Vagina (tissue), 2 donors: Measurements from ENCODE around the gene SLC25A34. TPM values are rescaled to one million over a fixed set of nuclear protein-coding genes. Genes with fewer than 3 reads are reported as not detected.
A peak's percentile ranks its signal among the peaks of the same experiment; 100 is the strongest.

Experiments used
- DNase-seq, 2 donors: peaks; one replicate each; pipeline ENCODE4 v3.0.0-alpha.2; 2017; ENCODE audit errors: extremely low spot score in 2 of 2
- H3K27ac ChIP-seq: fragments of 200-600 bp; sonication (generic); one replicate; pipeline ENCODE4 v1.5.1; 2019
- H3K27me3 ChIP-seq: fragments of 200-600 bp; sonication (generic); one replicate; pipeline ENCODE4 v1.5.1; 2019
- H3K36me3 ChIP-seq, 2 donors: fragments of 200-600 bp; sonication (generic); one replicate each; pipeline ENCODE4 v1.5.1; 2017 to 2019
- H3K4me1 ChIP-seq: fragments of 200-600 bp; sonication (generic); one replicate; pipeline ENCODE4 v1.5.1; 2019
- H3K4me3 ChIP-seq, 2 donors: fragments of 200-600 bp; sonication (generic); 1 replicate in 1 of 2; 2 replicates in 1 of 2; pipeline ENCODE4 v1.5.1; 2016 to 2019
- H3K9me3 ChIP-seq: fragments of 200-600 bp; sonication (generic); one replicate; pipeline ENCODE4 v1.5.1; 2019
- POLR2A ChIP-seq, 2 donors: fragments of 450-650 bp; IDR thresholded peaks; one replicate each; pipeline ENCODE4 v1.6.1; 2017; ENCODE audit warnings: antibody characterized with exemption in 2 of 2, mild to moderate bottlenecking in 2 of 2, moderate library complexity in 2 of 2
- POLR2AphosphoS5 ChIP-seq, 2 donors: sonication (generic); formaldehyde crosslinking; IDR thresholded peaks; one replicate each; pipeline ENCODE4 v1.9.0; 2017; ENCODE audit warnings: antibody characterized with exemption in 2 of 2, mild to moderate bottlenecking in 2 of 2, low read depth in 1 of 2; ENCODE audit not compliant: insufficient read depth in 1 of 2
- intact Hi-C: fragments of 100-400 bp; cut with DNase I; formaldehyde crosslinking; loops from one replicate; pipeline ENCODE4 v1.15.1; 2023
- total RNA-seq: library from RNA; depleted of rRNA; stranded (reverse); fragments of >200 nt; gene quantifications from one replicate; pipeline ENCODE4 v1.2.3, GENCODE V29; 2016
- TF ChIP-seq, protein P1 (sequence below), 3 experiments: fragments of 450-650 bp in 2 of 3; fragments of 200-600 bp in 1 of 3; sonication (generic) in 1 of 3; IDR thresholded peaks; one replicate each; pipeline ENCODE4 v1.5.1; 2017 to 2019; ENCODE audit warnings: antibody characterized with exemption in 3 of 3, mild to moderate bottlenecking in 2 of 3, moderate library complexity in 2 of 3

Gene SLC25A34
- total RNA-seq, 1 donor from 2014 or later, result 3.2 TPM

DNA sequence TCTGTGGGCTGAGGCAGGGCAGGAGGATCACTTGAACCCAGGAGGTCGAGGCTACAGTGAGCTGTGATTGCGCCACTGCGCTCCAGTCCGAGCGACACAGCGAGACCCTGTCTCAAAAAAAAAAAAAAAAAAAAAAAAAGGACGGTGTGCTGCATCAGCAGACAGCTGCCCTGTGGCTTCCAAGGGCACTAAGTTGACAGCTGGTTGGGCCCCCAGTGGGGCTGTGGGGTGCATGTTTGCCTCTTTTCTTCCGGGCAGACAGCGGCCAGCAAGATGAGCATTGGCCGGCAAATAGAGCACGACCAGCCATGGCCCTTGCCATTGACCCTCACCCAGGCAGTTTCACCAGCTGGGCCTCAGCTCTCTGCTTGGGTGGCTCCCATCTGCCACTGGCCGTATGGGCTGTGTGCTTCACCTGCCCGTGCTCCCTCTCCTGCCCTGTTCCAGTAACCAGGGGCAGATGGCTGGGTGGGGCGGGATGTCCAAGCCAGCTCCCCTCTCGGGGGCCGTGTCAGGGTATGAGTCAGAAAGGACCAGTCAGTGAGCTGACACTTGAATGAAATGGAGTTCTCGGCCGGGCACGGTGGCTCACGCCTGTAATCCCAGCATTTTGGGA, 12.3 kb upstream of the SLC25A34 start:
- Histone ChIP-seq H3K27ac (no peak overlapping the region), H3K36me3 (peaks cover 0 to 82% of the 10 kb centered on the region in 2 donors), H3K27me3 (no peaks in the 10 kb centered on the region), H3K4me1 (no peaks in the 10 kb centered on the region), H3K4me3 (no peak overlapping the region), H3K9me3 (no peaks in the 10 kb centered on the region)
- TF ChIP-seq POLR2AphosphoS5 (IDR thresholded peaks at IDR 0.05; ENCODE audit: insufficient read depth in 1 of 2, low read depth in 1 of 2) (peak in 1 of 2 donors; percentile 15), POLR2A (IDR thresholded peaks at IDR 0.05) (no peak)
- no peak for DNase-seq
- intact Hi-C loops, result no loop called here

GRCh38 chr1:15724949-15725880, 10.8 kb upstream of the SLC25A34 start:
- Histone ChIP-seq H3K4me3 (no peak overlapping the region), H3K27me3 (no peaks in the 10 kb centered on the region), H3K27ac (no peak overlapping the region), H3K36me3 (peaks cover 0 to 82% of the 10 kb centered on the region in 2 donors), H3K9me3 (no peaks in the 10 kb centered on the region), H3K4me1 (no peaks in the 10 kb centered on the region)
- no peak for DNase-seq
- no peak for TF ChIP-seq POLR2A (IDR thresholded peaks at IDR 0.05)
- intact Hi-C loops, result no loop called here

GRCh38 chr1:15726508-15726907, 9.6 kb upstream of the SLC25A34 start:
- no peak for TF ChIP-seq POLR2A (IDR thresholded peaks at IDR 0.05)
- no peak overlapping the region for H3K27ac ChIP-seq
- peaks cover 0 to 83% of the 10 kb centered on the region in 2 donors for H3K36me3 ChIP-seq

DNA sequence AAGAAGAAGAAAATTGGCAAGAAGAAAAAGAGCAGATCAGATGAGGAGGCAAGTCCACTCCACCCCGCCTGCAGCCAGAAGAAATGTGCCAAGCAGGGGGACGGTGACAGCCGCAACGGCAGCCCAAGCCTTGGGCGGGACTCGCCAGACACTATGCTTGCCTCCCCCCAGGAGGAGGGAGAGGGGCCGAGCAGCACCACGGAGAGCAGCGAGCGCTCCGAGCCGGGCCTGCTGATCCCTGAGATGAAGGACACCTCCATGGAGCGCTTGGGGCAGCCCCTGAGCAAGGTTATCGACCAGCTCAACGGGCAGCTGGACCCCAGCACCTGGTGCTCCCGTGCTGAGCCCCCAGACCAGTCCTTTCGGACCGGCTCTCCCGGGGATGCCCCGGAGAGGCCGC, 9.0 kb upstream of the SLC25A34 start:
- Histone ChIP-seq H3K4me1 (no peaks in the 10 kb centered on the region), H3K9me3 (no peaks in the 10 kb centered on the region), H3K27ac (no peak overlapping the region), H3K4me3 (no peak overlapping the region), H3K36me3 (peaks cover 0 to 83% of the 10 kb centered on the region in 2 donors), H3K27me3 (no peaks in the 10 kb centered on the region)
- intact Hi-C loops, result no loop called here
- DNase-seq, result no peak
- TF ChIP-seq POLR2A (IDR thresholded peaks at IDR 0.05) (no peak), POLR2AphosphoS5 (IDR thresholded peaks at IDR 0.05; ENCODE audit: insufficient read depth in 1 of 2, low read depth in 1 of 2) (no peak)
- TF ChIP-seq, protein P1, sequence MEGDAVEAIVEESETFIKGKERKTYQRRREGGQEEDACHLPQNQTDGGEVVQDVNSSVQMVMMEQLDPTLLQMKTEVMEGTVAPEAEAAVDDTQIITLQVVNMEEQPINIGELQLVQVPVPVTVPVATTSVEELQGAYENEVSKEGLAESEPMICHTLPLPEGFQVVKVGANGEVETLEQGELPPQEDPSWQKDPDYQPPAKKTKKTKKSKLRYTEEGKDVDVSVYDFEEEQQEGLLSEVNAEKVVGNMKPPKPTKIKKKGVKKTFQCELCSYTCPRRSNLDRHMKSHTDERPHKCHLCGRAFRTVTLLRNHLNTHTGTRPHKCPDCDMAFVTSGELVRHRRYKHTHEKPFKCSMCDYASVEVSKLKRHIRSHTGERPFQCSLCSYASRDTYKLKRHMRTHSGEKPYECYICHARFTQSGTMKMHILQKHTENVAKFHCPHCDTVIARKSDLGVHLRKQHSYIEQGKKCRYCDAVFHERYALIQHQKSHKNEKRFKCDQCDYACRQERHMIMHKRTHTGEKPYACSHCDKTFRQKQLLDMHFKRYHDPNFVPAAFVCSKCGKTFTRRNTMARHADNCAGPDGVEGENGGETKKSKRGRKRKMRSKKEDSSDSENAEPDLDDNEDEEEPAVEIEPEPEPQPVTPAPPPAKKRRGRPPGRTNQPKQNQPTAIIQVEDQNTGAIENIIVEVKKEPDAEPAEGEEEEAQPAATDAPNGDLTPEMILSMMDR (IDR thresholded peaks at IDR 0.05), result no peak

More at GRCh38 chr1:15726508-15726907, 9.6 kb upstream of the SLC25A34 start:
- DNase-seq, result no peak
- no peaks in the 10 kb centered on the region for H3K9me3 ChIP-seq
- intact Hi-C loops, result no loop called here
- no peak overlapping the region for H3K4me3 ChIP-seq
- H3K27me3 ChIP-seq, result no peaks in the 10 kb centered on the region
- no peaks in the 10 kb centered on the region for H3K4me1 ChIP-seq

GRCh38 chr1:15727424-15727823, 8.6 kb upstream of the SLC25A34 start:
- DNase-seq, result no peak
- no peak overlapping the region for H3K4me3 ChIP-seq
- intact Hi-C loops, result no loop called here
- no peaks in the 10 kb centered on the region for H3K9me3 ChIP-seq
- H3K4me1 ChIP-seq, result no peaks in the 10 kb centered on the region
- H3K36me3 ChIP-seq, result peaks cover 0 to 86% of the 10 kb centered on the region in 2 donors
- H3K27ac ChIP-seq, result no peak overlapping the region
- TF ChIP-seq POLR2AphosphoS5 (IDR thresholded peaks at IDR 0.05; ENCODE audit: insufficient read depth in 1 of 2, low read depth in 1 of 2), result no peak
- TF ChIP-seq POLR2A (IDR thresholded peaks at IDR 0.05), result no peak
- TF ChIP-seq, protein P1 (IDR thresholded peaks at IDR 0.05), result no peak
- no peaks in the 10 kb centered on the region for H3K27me3 ChIP-seq

- Histone ChIP-seq H3K9me3 (no peaks in the 10 kb centered on the region), H3K27ac (no peak overlapping the region), H3K27me3 (no peaks in the 10 kb centered on the region), H3K36me3 (peaks cover 0 to 86% of the 10 kb centered on the region in 2 donors), H3K4me1 (no peaks in the 10 kb centered on the region), H3K4me3 (no peak overlapping the region)
- intact Hi-C loops, result no loop called here
- no peak for DNase-seq
- TF ChIP-seq, protein P1 (IDR thresholded peaks at IDR 0.05), result no peak
- no peak for TF ChIP-seq POLR2A (IDR thresholded peaks at IDR 0.05)
- TF ChIP-seq POLR2AphosphoS5 (IDR thresholded peaks at IDR 0.05; ENCODE audit: insufficient read depth in 1 of 2, low read depth in 1 of 2), result no peak
These were observed 8.1 kb upstream of the SLC25A34 start for GRCh38 chr1:15727866-15728534.
